GM18499 (cell line): ENCODE measurements around the gene ZNF35.
"Not testable (repeated sequence)": the region's sequence is repeated elsewhere in the genome, so short reads cannot be mapped to it uniquely, and the experiment has no call there.

ENCODE experiments used
- ATAC-seq: cut with Tn5 transposase; IDR thresholded peaks from one replicate; pipeline ENCODE4 v1.9.1; 2021; ENCODE audit warnings: moderate number of reproducible peaks; ENCODE audit not compliant: insufficient read depth, unreplicated experiment

ZNF35 gene

DNA sequence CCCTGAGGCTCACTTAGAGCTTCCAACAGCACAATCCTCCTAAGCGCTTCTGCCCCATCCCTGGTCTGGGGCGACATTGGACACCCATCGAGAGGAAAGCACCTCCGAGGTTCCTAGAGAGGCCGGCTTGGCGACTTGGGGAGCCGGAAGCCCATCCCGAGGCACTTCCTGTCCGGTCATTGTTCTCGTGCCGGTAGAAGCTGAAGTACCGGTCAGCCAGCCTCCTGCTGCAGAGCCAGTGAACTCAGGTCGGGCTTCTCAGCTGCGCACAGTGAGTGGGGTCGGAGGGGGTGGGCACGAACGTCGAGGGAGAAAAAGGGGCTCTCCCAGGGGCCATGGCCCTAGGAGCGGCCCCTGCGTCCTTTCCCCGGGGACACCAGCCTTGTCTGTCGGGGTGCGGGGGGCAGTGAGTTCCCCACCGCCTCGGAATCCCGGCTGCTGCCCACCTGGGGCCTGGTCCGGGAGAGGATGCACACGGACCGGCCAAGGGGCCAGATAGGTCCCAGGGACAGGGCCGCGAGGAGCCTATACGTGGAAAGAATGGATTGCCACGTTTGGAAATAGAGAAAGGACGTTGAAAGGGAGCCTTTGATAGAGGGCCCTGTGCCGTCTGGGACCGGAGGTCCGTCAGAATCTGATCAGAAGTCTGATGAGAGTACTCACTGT, at the start of gene ZNF35:
Gene ZNF35, plus strand, starts transcription at position 169 of the 666 bp plus-strand sequence. CDS start 2,336 bp downstream, outside the sequence.
- peak; percentile 68 for ATAC-seq

DNA sequence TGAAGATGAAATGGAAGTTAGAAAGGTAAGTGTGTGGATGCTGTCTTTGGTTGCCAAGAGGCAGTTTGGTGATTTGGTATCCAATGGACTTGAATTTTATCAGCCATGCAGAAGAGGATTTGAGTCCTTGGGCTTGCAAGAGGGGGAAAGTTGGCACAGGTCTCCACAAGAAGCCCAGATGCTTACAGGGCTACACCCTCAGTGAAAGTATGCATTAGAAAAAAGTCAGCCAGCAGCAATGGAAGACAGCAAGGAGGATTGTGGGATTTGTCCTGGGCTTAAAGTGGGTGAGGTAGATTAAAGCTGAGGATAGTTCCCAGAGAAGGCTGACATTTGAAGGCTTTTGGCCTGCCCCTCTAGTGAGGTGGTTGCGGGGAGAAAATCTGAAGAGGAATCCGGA, 46.8 kb upstream of the ZNF35 start:
- no peak for ATAC-seq

DNA sequence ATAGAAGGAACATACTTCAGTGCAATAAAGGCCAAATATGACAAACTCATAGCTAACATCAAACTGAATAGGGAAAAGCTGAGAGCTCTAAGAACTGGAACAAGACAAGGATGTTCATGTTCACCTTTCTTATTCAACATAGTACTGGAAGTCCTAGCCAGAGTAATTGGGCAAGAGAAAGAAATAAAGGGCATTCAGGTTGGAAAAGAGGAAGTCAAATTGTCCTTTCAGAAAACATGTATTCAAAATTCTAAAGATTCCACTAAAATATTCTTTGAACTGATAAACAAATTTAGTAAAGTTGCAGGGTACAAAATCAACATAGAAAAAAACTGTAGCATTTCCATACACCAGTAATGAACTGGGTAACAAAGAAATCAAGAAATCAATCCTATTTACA, 35.9 kb upstream of the ZNF35 start:
- ATAC-seq = no peak

DNA sequence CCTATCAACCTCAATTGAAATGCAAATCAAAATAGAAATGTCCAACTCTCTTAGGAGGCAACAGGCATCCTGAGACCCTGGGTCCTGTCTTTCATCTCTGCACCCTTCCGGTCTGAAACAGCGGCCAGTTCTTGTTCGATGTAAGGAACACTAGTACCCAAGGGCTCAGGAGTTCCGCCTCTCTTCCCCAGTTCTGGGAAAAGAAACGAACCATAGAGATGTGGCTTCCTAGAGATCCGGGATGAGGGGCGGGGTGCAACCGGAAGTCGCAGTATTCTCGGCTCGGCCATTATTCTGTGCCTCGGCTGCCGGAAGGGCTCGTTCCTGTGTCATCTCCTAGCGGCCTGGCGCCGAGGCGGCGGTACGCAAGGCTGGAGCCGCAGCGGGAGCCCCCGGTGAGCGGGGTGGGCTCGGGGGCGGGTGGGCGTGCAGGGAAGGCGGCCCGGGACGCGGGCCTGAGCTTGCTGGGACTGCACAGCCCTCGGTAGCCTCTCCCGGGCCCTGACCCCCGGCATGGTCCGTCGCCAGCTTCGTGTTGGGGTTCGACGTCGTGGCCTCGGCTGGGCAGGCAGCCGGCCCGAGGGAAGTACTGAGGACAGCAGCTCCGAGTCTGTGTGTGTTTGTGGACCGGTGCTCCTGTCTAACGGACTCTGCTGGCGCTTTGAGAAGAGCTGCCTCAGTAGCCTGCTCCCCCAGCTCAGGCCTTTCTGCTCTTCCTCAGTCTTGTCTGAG, 23.6 kb upstream of the ZNF35 start, which contains the start of gene ZNF197:
Gene ZNF197, plus strand, starts transcription at position 288 of the 732 bp plus-strand sequence. CDS start 4,119 bp downstream, outside the sequence.
- ATAC-seq = peak; percentile 82

DNA sequence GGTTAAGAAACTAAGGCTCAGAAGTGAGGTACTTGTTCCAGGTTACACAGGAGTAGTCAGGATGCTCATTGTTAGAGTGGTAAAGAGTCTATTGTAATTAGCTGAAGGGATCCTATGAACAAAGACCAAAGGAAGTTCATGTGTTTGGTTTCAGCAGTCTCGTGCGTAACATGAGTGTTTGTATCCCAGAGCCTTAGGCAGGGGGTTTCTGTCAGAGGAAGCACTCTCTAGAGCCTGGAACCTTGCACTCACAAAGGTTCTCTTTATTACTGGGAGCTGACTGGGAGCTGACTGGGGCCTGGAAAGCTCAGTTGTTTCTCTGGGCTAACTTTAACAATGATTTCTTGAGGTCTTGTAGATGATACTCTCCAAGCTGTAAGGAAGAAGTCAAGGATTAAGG, 19.8 kb upstream of the ZNF35 start:
- ATAC-seq = no peak

DNA sequence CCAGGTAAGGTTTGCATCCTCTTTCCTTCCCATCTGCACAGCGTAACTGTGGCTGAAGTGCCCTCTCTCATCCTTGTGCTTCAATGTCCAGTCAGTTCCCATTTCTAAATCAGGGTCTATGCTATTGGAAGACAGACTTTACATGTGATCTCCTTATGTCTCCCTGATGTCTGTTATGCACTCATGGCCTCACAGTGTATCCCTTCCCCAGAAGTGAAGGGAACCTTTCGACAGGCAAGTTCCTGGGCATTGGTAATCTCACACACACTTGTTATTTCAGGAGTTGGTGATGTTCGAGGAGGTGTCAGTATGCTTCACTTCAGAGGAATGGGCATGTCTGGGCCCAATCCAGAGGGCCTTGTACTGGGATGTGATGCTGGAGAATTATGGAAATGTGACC, 16.3 kb upstream of the ZNF35 start:
- ATAC-seq = no peak

DNA sequence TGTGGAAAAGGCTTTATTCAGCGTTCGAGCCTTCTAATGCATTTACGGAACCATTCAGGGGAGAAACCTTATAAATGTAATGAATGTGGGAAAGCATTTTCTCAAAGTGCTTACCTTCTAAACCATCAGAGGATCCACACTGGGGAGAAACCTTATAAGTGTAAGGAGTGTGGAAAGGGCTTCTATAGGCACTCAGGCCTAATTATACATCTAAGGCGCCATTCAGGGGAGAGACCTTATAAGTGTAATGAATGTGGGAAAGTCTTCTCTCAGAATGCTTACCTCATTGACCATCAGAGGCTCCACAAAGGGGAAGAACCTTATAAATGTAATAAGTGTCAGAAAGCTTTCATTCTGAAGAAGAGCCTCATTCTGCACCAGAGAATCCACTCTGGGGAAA, 6.2 kb upstream of the ZNF35 start:
- no peak for ATAC-seq

DNA sequence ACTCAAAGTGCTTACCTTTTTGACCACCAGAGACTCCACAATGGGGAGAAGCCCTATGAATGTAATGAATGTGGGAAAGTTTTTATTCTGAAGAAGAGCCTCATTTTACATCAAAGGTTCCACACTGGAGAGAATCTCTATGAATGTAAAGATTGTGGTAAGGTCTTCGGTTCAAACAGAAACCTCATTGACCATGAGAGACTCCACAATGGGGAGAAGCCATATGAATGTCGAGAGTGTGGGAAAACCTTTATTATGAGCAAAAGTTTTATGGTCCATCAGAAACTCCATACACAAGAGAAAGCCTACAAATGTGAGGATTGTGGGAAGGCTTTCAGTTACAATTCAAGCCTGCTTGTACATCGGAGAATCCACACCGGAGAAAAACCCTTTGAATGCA, 5.5 kb upstream of the ZNF35 start:
- no peak for ATAC-seq

DNA sequence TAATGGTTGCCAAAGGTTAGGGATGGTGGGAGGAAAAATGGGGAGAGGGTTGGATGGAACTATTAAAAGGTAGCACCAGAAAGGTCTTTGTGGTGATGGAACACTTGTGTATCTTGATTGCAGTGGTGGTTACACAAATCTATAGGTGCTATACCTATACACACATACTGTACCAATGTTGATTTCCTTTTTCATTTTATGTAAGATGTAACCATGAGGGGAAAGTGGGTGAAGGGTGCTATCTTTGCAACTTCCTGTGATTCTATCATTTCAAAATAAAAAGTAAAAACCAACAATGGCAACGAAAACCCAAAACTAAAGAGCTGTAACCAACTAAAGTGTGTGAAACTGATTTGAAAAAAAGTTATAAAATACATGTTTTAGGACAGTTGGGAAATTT, 761 bp upstream of the ZNF35 start:
- no peak for ATAC-seq

DNA sequence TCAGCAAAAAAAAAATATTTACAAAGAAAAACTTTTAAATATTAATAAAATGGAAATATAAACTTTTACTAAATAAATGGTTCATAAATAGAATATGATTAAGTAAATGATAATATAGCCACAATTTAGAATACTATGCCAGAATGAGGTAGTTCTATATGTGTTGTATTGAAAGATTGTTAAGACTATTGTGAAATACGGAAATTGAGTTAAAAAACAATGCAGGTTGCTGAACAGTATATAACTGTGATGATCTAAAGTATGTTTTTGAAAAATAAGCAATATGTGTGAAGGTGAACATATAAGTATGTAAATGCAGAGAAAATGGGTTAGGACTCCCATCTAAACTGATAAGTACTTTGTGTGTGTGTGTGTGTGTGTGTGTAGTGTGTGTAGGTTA, 1.2 kb downstream of the ZNF35 start:
- no peak for ATAC-seq

DNA sequence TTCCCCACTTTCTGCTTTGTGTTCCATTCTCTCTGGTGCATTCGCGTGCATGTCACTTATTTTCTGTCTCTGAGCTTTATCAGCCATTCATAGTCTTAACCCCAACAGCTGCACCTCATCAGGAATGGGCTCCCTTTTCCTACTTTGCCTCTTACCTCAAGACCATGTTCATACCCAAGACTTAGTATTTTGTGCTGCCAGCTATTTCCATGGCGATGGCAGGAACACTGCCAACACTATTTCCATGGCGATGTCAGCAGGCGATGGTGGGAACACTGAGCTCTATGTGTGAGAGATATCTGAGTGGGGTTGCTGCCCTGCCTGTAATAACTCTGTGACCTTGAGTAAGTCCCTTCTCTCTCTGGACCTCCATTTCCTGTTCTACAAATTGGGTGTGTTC, 5.5 kb downstream of the ZNF35 start:
- no peak for ATAC-seq

DNA sequence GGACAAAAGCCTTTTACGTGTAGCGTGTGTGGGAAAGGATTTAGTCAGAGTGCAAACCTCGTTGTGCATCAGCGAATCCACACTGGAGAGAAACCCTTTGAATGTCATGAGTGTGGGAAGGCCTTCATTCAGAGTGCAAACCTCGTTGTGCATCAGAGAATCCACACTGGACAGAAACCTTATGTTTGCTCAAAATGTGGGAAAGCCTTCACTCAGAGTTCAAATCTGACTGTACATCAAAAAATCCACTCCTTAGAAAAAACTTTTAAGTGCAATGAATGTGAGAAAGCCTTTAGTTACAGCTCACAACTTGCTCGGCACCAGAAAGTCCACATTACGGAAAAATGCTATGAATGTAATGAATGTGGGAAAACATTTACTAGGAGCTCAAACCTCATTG, 10.5 kb downstream of the ZNF35 start:
- ATAC-seq = no peak

DNA sequence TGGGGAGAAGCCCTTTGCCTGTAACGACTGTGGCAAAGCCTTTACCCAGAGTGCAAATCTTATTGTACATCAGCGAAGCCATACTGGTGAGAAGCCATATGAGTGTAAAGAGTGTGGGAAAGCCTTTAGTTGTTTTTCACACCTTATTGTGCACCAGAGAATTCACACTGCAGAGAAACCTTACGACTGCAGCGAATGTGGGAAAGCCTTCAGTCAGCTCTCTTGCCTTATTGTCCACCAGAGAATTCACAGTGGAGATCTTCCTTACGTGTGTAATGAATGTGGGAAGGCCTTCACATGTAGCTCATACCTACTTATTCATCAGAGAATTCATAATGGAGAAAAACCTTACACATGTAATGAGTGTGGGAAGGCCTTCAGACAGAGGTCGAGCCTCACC, 10.9 kb downstream of the ZNF35 start:
- ATAC-seq = no peak

DNA sequence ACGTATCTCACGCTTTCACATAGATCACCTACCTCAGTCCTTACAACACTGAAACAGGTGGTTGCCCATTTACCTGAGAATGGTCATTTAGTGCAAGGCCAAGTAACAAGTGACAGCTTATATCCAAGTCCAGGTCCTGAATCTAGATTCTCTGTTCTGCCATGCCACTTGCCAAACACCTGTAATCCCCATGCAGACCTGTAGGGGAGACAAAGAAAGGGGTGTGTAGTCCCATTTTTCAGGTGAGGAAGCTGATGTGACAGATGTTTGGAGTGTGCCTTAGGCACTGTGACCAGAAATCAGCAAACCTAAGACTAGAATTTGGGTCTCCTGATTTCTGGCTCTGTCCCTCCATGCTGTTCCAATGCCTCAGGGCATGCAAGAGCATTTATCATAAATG, 12.7 kb downstream of the ZNF35 start:
- no peak for ATAC-seq

DNA sequence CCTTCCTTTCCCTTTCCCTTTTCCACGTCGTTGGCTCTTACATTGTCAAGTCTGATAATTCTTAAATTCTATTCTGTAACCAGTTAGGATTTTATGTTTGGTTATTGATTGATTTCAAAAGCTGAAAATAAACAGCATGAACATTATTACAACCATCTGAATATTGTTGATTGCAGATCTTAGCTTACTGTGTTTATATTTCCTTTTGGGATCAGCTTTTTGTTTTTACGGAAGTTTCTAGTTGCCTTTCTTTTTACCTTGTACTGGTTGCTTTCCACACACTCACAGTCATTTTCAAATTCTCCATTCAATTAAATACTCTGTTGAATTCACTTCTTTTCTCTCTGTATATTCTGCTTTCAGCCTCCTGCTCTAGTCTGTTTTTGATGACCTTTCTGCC, 16.6 kb downstream of the ZNF35 start:
- no peak for ATAC-seq

DNA sequence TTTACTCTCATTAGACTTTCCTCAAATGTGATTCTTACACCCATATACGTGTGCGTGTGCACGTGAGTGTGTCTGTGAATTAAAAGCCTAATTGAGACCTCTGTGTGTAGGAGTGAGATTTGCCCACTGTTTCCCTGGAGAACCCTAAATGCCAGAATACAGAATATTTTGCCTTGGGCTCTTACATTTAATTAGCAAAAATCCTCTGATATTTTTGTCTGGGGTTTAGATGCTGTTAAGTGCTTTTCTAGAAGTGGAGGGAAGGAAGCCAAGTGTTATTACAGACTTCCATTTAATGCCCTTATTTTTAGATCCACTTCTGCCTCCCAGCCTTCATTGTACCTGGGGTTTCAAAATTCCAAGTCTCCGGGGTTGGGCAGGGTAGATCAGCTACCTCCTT, 17.8 kb downstream of the ZNF35 start:
- ATAC-seq = no peak

DNA sequence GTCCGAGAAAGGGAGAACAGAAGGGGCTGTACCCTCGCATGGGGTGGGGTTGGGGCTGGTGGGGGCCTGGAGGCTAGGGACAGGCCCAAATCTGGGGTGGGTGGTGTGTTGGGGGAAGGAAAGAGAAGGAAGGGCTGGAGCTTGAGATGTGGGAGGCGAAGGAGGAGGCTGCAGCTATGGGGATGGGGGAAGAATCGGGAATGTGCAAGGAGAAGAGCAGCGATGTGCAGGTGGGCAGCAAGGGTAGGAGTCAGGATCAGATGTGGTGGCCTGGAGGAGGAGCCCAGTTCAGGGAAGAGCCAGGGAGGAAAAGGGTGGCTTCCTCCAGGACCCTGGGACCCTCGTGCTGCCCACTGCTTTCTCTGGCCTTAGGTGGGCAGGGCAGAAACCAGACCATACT, 21.2 kb downstream of the ZNF35 start:
- no peak for ATAC-seq

DNA sequence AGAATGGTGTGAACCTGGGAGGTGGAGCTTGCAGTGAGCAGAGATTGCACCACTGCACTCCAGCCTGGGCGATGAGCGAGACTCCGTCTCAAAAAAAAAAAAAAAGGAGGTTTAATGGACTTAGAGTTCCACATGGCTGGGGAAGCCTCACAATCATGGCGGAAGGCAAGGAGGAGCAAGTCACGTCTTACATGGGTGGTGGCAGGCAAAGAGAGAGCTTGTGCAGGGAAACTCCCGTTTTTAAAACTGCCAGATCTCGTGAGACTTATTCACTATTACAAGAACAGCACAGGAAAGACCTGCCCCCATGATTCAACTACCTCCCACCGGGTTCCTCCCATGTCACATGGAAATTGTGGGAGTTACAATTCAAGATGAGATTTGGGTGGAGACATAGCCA, 24.9 kb downstream of the ZNF35 start:
- not testable (repeated sequence) for ATAC-seq

DNA sequence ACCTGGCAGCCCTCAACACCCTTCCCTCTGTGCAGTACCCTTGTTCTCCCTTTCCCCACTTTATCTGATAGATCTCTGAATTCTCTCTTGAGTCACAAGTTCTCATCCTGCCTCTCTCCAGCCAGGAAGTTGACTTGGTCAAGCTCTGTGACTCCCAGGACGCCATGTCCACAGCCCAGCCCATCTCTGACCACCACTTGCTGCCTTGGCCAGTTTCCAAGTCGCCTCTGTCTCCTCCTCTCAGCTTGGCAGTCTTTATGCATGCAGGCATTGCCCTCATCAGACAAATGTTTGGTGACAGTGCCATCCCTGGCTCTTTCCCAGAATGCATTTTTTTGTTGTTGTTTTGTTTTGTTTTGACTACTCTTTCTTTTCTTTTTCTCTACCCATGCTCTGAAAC, 25.7 kb downstream of the ZNF35 start:
- ATAC-seq = no peak

DNA sequence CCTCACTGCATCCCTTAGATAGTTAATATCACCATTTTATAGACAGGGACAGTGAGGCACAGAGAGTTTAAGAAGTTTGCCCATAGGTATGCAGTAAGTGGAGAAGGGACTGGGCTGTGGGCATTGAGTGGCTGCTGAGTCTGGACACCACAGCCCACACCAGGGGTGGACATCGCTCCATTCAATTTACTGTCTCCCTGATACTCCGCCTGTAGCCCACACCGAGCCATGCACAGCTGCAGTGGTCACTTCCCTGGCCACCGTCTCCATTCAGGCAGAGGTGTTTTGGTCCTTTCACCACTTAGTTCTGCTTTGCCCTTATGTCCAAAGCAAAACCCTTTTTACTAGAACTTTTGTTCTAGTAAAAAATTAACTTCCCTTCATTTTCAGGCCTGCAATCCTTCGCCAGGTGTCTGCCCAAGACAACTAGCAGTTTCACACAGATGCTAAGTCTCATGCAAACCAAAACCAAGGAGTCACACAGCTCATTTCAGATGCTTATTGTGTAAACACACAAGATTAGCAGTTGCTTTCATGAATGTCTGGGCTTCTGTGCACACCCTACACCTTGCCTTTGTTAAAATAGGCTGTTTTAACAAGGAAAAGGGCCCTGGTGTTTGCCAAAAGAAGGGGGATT, 30.1 kb downstream of the ZNF35 start:
- ATAC-seq = no peak

DNA sequence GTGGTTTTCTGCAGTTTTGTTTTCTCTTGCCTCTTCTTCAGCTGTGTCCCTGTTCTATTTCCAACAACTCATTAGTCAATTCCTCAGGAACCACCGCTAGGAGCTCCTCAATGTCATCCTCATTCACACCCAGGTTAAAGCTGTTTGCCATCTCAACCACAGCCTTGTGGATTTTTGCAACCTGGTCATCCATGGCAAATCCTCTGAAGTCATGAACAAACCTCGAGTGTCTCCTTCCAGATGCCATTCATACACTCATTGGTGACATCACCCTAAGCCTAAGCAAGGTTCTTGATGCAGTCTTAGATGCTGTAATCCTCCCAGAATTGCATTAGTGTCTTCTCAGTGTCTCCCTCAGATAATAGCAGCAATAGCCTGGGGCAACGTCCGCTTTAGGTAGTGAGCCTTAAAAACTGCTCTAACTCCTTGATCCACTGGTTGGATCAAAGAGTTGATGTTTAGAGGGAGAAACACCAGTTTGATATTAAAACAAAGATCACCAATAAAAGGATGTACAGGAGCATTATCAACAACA, 32.5 kb downstream of the ZNF35 start:
- ATAC-seq = no peak
